Fibroblast of lung (primary cell): Measurements from ENCODE around the gene OR11A1. TPM values are rescaled to one million over a fixed set of nuclear protein-coding genes. Genes with fewer than 3 reads are reported as not detected.

Experiments
- DNase-seq, 2 donors: peaks; one replicate each; pipeline versions ENCODE4 v3.0.0 to v3.0.0-alpha.2; 2010; ENCODE audit warnings: low read depth in 2 of 2
- H2AFZ ChIP-seq: 2 replicates; pipeline ENCODE4 v1.5.1; 2012; ENCODE audit warnings: low read length, control low read depth, inconsistent platforms
- H3K27ac ChIP-seq: 2 replicates; pipeline ENCODE4 v1.5.1; 2011; ENCODE audit warnings: low read length, control low read depth; ENCODE audit not compliant: insufficient read depth
- H3K27me3 ChIP-seq: 2 replicates; pipeline ENCODE4 v1.5.1; 2011; ENCODE audit warnings: mild to moderate bottlenecking, low read length; ENCODE audit not compliant: control insufficient read depth, insufficient read depth
- H3K36me3 ChIP-seq: 2 replicates; pipeline ENCODE4 v1.5.1; 2011; ENCODE audit warnings: low read length; ENCODE audit not compliant: control insufficient read depth, insufficient read depth
- H3K4me1 ChIP-seq: 2 replicates; pipeline ENCODE4 v1.5.1; 2011; ENCODE audit warnings: low read length; ENCODE audit not compliant: control insufficient read depth, insufficient read depth; ENCODE audit errors: extremely low read depth
- H3K4me2 ChIP-seq: 2 replicates; pipeline ENCODE4 v1.5.1; 2011; ENCODE audit warnings: low read length, control low read depth; ENCODE audit not compliant: insufficient read depth; ENCODE audit errors: extremely low read depth
- H3K4me3 ChIP-seq, 4 experiments: fragments of 200-600 bp in 1 of 4; sonication (generic) in 1 of 4; replicated peaks in 1 of 4; 2 replicates each; pipeline ENCODE4 v1.5.1; 2011 to 2016; ENCODE audit warnings: low read length in 4 of 4, low read depth in 3 of 4, mild to moderate bottlenecking in 3 of 4, control low read depth in 2 of 4, inconsistent platforms in 1 of 4, mixed read lengths in 1 of 4; ENCODE audit not compliant: insufficient read depth in 1 of 4; ENCODE audit errors: control extremely low read depth in 1 of 4
- H3K79me2 ChIP-seq: 2 replicates; pipeline ENCODE4 v1.5.1; 2012; ENCODE audit warnings: mild to moderate bottlenecking, low read length, inconsistent platforms; ENCODE audit not compliant: control insufficient read depth, insufficient read depth
- H3K9ac ChIP-seq: 2 replicates; pipeline ENCODE4 v1.5.1; 2011; ENCODE audit warnings: mild to moderate bottlenecking, low read length, control low read depth; ENCODE audit not compliant: insufficient read depth
- H3K9me3 ChIP-seq: 2 replicates; pipeline ENCODE4 v1.5.1; 2012; ENCODE audit warnings: low read depth, low read length; ENCODE audit not compliant: control insufficient read depth, insufficient read depth
- H4K20me1 ChIP-seq: 2 replicates; pipeline ENCODE4 v1.5.1; 2011; ENCODE audit warnings: low read length; ENCODE audit not compliant: control insufficient read depth, insufficient read depth; ENCODE audit errors: extremely low read depth
- CTCF ChIP-seq, 2 donors: IDR thresholded peaks in 1 of 2; conservative IDR thresholded peaks in 1 of 2; 1 replicate in 1 of 2; 2 replicates in 1 of 2; pipeline ENCODE4 v1.5.1; 2011 to 2012; ENCODE audit warnings: low read length in 2 of 2, control low read depth in 1 of 2, inconsistent platforms in 1 of 2, low read depth in 1 of 2, mild to moderate bottlenecking in 1 of 2
- EZH2 ChIP-seq: IDR thresholded peaks from 2 replicates; pipeline ENCODE4 v1.5.1; 2012; ENCODE audit warnings: low read length, control low read depth, mild to moderate bottlenecking; ENCODE audit errors: missing control alignments
- polyA plus RNA-seq, 2 donors: library from polyadenylated mRNA; depleted of rRNA in 1 of 2; stranded (reverse) in 1 of 2; unstranded in 1 of 2; fragments of >200 nt; gene quantifications; 2 replicates each; pipeline ENCODE4 v1.2.1, GENCODE V29; 2011 to 2012; ENCODE audit warnings: missing spikeins in 1 of 2
- total RNA-seq: library from RNA; depleted of rRNA; stranded (reverse); fragments of >200 nt; gene quantifications from 2 replicates; pipeline ENCODE4 v1.2.1, GENCODE V29; 2014

OR11A1 gene
- total and polyA plus RNA-seq, 2 donors (not counting 1 experiment from before 2014, with no cell fraction given) = not detected

GRCh38 chr6:29487660-29488059, 30.8 kb upstream of the OR11A1 start, which contains the start of gene MAS1L:
Gene MAS1L (minus strand): TSS chr6:29487956. CDS start chr6:29487902, 54 bp downstream.
- no peak within 1 kb of the TSS for H2AFZ ChIP-seq
- no peaks in the 10 kb centered on the region for H3K27me3 ChIP-seq
- no peaks in the 10 kb centered on the region for H3K9me3 ChIP-seq
- no peaks in the 10 kb centered on the region for H4K20me1 ChIP-seq
- no peaks in the 10 kb centered on the region for H3K36me3 ChIP-seq
- H3K4me2 ChIP-seq = no peak within 1 kb of the TSS
- H3K4me1 ChIP-seq = no peaks in the 10 kb centered on the region
- H3K4me3 ChIP-seq = no peak within 1 kb of the TSS
- no peak for DNase-seq
- no peak within 1 kb of the TSS for H3K9ac ChIP-seq
- no peaks in the 10 kb centered on the region for H3K79me2 ChIP-seq
- H3K27ac ChIP-seq = no peak within 1 kb of the TSS
- TF ChIP-seq CTCF (conservative IDR thresholded peaks at IDR 0.05 in 1 of 2, IDR thresholded peaks at IDR 0.05 in 1 of 2; ENCODE audit: low read depth in 1 of 2, low read length in 2 of 2) (no peak), EZH2 (no peak)

- H4K20me1 ChIP-seq = no peaks in the 10 kb centered on the region
- H2AFZ ChIP-seq = no peak overlapping the region
- no peaks in the 10 kb centered on the region for H3K79me2 ChIP-seq
- H3K27me3 ChIP-seq = no peaks in the 10 kb centered on the region
- H3K4me1 ChIP-seq = no peaks in the 10 kb centered on the region
- no peak overlapping the region for H3K27ac ChIP-seq
- no peaks in the 10 kb centered on the region for H3K9me3 ChIP-seq
- no peak for TF ChIP-seq EZH2
- no peak overlapping the region for H3K4me2 ChIP-seq
- no peak for DNase-seq
- H3K36me3 ChIP-seq = no peaks in the 10 kb centered on the region
- H3K9ac ChIP-seq = no peak overlapping the region
- H3K4me3 ChIP-seq = no peak overlapping the region
Measured at GRCh38 chr6:29487131-29487530, 30.3 kb upstream of the OR11A1 start.

DNA sequence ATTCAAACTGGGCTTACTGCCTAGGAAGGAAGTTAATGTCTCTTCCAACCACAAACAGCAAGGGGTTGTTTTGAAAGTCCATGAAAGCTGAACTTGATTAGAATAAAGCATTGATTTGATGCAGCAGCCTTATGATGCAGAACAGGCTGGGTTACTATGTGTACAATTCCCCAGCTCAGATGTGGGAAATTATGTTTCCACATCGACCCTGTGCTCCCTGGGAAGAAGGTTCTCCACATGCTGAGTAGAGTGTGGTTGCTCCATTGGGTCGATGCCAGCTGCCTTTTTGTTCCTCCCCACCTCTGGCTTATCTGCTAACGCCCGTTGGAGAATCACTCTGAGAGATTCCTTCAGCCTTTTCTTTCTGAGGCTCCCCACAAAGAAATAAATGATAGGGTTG, 29.7 kb upstream of the OR11A1 start:
- no peaks in the 10 kb centered on the region for H3K4me1 ChIP-seq
- no peak overlapping the region for H3K27ac ChIP-seq
- H3K79me2 ChIP-seq = no peaks in the 10 kb centered on the region
- H2AFZ ChIP-seq = no peak overlapping the region
- H3K27me3 ChIP-seq = no peaks in the 10 kb centered on the region
- TF ChIP-seq EZH2 = no peak
- no peak for TF ChIP-seq CTCF (conservative IDR thresholded peaks at IDR 0.05 in 1 of 2, IDR thresholded peaks at IDR 0.05 in 1 of 2; ENCODE audit: low read depth in 1 of 2, low read length in 2 of 2)
- H3K4me2 ChIP-seq = no peak overlapping the region
- H4K20me1 ChIP-seq = no peaks in the 10 kb centered on the region
- no peaks in the 10 kb centered on the region for H3K9me3 ChIP-seq
- no peak overlapping the region for H3K4me3 ChIP-seq
- no peaks in the 10 kb centered on the region for H3K36me3 ChIP-seq
- no peak for DNase-seq
- H3K9ac ChIP-seq = no peak overlapping the region
